GM13977 (cell line): ENCODE measurements around the gene MFNG.
"Not testable (repeated sequence)": the region's sequence is repeated elsewhere in the genome, so short reads cannot be mapped to it uniquely, and the experiment has no call there.

ENCODE experiments used
- DNase-seq: peaks from one replicate; pipeline ENCODE4 v3.0.0; 2012; ENCODE audit warnings: low spot score
- in situ Hi-C: fragments of 300-500 bp; cut with MboI; formaldehyde crosslinking; loops from one replicate; pipeline ENCODE4 v1.12.0; 2022; ENCODE audit warnings: low sequenced_read_pairs, low pct_unique_long_range_greater_than_20kb, mixed read lengths, inconsistent platforms; ENCODE audit not compliant: unreplicated experiment
- TF ChIP-seq, protein P1 (sequence below): IDR thresholded peaks from 2 replicates; pipeline ENCODE4 v1.5.1; 2012; ENCODE audit warnings: mild to moderate bottlenecking, control low read depth; ENCODE audit not compliant: insufficient read depth; ENCODE audit errors: extremely low read depth, missing control alignments

MFNG gene

DNA sequence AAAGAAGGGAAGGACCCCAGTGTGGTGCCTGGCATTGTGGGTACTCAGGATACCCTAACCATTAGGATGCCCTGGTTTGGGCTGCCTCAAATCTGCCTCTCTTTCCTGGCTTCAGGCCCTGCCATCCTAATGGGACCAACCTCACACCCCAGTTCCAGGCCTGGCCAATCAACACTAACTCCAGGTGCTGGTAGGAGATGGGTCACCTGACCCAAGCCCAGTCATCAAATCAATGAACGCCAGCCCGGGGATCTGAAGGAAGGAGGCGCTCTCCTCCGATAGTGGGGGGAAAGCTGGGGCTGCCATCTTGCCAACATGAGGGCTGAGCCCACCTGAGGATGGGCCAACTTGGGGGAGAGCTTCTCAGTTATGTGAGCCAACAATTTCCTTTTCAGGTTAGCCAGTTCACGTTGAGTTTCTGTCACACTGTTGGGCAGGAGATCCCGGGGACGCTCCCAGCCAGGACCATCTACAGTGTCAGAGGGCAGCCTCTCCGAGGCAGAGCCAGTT is 12.7 kb downstream of the MFNG start:
- TF ChIP-seq, protein P1, sequence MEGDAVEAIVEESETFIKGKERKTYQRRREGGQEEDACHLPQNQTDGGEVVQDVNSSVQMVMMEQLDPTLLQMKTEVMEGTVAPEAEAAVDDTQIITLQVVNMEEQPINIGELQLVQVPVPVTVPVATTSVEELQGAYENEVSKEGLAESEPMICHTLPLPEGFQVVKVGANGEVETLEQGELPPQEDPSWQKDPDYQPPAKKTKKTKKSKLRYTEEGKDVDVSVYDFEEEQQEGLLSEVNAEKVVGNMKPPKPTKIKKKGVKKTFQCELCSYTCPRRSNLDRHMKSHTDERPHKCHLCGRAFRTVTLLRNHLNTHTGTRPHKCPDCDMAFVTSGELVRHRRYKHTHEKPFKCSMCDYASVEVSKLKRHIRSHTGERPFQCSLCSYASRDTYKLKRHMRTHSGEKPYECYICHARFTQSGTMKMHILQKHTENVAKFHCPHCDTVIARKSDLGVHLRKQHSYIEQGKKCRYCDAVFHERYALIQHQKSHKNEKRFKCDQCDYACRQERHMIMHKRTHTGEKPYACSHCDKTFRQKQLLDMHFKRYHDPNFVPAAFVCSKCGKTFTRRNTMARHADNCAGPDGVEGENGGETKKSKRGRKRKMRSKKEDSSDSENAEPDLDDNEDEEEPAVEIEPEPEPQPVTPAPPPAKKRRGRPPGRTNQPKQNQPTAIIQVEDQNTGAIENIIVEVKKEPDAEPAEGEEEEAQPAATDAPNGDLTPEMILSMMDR, result no peak
- DNase-seq, result no peak
- in situ Hi-C loops, result no loop called here

DNA sequence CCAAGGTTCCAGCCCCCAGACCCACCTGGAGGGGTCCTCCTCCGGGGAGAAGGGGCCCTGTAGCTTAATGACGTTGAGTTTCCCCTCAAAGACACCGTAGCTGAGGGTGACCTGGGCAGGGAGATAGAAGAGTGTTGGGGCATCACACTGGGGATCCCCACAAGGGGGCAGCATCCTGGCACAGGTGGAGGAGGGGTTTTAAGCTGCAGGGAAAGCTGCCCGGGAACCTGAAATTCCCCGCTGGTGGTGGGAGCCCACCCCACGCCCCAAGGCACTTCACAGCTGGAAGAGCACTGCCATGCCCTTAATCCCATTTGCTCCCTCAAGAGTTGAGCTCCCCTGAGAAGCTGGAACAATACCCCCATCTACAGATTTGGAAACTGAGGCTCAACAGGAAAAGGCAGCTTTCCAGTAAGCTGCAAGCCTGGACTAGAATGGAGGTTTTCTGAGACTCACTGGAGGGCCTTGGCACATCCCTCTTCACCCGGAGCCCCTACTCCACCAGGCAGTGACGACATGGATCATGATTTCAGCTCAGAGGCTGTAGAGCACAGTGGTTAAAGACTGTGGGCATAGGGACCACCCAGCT is 13.7 kb downstream of the MFNG start:
- TF ChIP-seq, protein P1, result peak; percentile 60
- no peak for DNase-seq
- in situ Hi-C loops, result no loop called here

GRCh38 chr22:37471727-37472417 is 14.3 kb downstream of the MFNG start:
- no peak for DNase-seq
- in situ Hi-C loops, result no loop called here
- TF ChIP-seq, protein P1, result no peak

GRCh38 chr22:37470087-37470445 is 16.1 kb downstream of the MFNG start:
- TF ChIP-seq, protein P1, result no peak
- in situ Hi-C loops, result no loop called here
- DNase-seq, result no peak

DNA sequence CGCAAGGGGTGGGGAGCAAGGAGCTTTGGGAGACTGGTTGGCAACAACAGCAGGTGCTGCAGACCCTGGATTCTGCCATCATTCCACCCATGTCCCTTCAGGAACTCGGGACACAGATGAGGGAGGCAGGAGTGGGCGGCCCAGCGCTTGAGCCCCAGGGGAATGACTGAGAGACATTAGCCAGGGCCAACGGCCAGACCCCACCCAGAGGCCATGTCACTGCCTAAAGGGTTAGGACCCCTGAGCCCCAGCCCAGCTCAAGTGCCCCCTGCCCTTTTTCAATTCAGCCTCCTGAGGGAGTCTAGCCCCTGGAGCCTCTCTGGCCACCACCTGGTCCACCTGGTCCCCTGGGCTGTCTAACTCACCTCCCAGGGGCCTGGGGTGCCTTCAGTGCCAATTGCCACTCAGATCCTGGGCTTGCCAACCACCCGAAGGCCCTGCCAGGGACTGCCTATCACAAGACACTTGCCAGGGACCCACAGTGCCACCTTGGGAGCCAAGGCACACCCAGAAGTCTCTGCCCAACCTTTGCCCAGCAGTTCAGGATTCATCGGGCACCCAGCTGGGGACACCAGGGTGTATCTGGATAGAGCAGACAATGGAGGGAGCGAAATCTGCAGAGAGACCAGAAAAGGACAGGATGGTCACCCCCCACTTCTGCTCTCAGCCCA is 16.6 kb downstream of the MFNG start:
- DNase-seq, result no peak
- in situ Hi-C loops, result no loop called here
- TF ChIP-seq, protein P1, result no peak

GRCh38 chr22:37468201-37468695 is 17.9 kb downstream of the MFNG start:
- DNase-seq, in situ Hi-C loops: not testable (repeated sequence)

DNA sequence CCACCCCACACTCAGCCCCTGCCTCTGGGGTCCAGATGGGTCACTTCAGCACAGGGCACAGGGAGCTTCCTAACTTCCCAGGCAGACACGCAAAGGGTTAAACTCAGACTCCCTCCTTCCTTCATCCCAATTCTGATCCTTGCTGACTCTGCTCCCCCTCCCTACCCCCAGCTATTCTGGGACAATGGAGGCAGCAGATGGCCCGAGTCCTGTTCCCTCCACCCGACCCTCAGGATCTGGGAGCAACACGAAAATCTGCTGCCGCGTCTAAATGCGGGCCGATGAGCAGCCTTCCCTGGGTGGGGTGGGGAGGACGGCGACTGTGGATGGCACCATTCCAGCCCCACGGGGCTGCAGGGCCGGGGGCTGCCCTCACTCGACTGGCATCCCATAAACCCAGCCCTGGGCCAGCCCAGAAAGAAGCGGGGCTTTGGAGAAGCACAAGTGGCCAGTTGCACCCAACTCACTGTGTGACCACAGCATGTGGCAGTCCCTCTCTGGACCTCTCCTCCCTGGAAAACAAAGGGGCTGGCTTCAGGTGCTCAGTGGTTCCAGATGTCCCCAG is 18.7 kb downstream of the MFNG start:
- TF ChIP-seq, protein P1, result no peak
- in situ Hi-C loops, result no loop called here
- DNase-seq, result no peak
